ENCODE data around the gene GJD2.

GJD2 gene

DNA sequence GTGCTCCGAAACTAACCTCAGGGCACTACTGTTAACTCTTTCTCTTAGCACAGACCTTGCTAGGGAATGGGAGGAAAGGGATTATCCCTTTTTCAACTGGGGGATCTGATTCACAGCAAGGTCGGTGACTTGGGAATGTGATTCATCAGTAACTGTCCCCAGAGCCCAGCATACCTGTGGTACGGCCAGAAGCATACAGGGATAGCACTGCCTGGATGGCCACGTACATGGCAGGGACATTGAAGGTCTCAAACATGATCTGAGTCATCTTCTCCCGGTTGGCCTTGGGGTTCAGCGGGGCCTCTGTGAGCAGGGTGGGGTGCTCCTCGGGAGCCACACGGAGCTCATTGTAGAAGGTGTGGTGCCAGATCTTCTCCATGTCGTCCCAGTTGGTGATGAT, 38.3 kb upstream of the GJD2 start:
- DNase-seq (ENCODE audit: low read depth in 1 of 2, low spot score in 1 of 2): no peak
- no peak overlapping the region for H3K27ac ChIP-seq (replicated peaks)
- TF ChIP-seq POLR2AphosphoS5 (IDR thresholded peaks at IDR 0.05; ENCODE audit: low read depth) (no peak), GABPA (IDR thresholded peaks at IDR 0.05; ENCODE audit: low read depth) (no peak), SPI1 (IDR thresholded peaks at IDR 0.05; ENCODE audit: borderline replicate concordance, low read depth) (no peak)
- TF ChIP-seq, protein P1, sequence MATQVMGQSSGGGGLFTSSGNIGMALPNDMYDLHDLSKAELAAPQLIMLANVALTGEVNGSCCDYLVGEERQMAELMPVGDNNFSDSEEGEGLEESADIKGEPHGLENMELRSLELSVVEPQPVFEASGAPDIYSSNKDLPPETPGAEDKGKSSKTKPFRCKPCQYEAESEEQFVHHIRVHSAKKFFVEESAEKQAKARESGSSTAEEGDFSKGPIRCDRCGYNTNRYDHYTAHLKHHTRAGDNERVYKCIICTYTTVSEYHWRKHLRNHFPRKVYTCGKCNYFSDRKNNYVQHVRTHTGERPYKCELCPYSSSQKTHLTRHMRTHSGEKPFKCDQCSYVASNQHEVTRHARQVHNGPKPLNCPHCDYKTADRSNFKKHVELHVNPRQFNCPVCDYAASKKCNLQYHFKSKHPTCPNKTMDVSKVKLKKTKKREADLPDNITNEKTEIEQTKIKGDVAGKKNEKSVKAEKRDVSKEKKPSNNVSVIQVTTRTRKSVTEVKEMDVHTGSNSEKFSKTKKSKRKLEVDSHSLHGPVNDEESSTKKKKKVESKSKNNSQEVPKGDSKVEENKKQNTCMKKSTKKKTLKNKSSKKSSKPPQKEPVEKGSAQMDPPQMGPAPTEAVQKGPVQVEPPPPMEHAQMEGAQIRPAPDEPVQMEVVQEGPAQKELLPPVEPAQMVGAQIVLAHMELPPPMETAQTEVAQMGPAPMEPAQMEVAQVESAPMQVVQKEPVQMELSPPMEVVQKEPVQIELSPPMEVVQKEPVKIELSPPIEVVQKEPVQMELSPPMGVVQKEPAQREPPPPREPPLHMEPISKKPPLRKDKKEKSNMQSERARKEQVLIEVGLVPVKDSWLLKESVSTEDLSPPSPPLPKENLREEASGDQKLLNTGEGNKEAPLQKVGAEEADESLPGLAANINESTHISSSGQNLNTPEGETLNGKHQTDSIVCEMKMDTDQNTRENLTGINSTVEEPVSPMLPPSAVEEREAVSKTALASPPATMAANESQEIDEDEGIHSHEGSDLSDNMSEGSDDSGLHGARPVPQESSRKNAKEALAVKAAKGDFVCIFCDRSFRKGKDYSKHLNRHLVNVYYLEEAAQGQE (IDR thresholded peaks at IDR 0.05; ENCODE audit: insufficient replicate concordance, low read depth): no peak
- TF ChIP-seq, protein P2, sequence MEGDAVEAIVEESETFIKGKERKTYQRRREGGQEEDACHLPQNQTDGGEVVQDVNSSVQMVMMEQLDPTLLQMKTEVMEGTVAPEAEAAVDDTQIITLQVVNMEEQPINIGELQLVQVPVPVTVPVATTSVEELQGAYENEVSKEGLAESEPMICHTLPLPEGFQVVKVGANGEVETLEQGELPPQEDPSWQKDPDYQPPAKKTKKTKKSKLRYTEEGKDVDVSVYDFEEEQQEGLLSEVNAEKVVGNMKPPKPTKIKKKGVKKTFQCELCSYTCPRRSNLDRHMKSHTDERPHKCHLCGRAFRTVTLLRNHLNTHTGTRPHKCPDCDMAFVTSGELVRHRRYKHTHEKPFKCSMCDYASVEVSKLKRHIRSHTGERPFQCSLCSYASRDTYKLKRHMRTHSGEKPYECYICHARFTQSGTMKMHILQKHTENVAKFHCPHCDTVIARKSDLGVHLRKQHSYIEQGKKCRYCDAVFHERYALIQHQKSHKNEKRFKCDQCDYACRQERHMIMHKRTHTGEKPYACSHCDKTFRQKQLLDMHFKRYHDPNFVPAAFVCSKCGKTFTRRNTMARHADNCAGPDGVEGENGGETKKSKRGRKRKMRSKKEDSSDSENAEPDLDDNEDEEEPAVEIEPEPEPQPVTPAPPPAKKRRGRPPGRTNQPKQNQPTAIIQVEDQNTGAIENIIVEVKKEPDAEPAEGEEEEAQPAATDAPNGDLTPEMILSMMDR (IDR thresholded peaks at IDR 0.05; ENCODE audit: insufficient read depth, low read length): no peak
- peaks cover 20% of the 10 kb centered on the region for H3K27me3 ChIP-seq (ENCODE audit: insufficient read depth, poor library complexity, severe bottlenecking)
- no peak overlapping the region for H3K4me3 ChIP-seq (replicated peaks; ENCODE audit: insufficient read depth, low read length)

DNA sequence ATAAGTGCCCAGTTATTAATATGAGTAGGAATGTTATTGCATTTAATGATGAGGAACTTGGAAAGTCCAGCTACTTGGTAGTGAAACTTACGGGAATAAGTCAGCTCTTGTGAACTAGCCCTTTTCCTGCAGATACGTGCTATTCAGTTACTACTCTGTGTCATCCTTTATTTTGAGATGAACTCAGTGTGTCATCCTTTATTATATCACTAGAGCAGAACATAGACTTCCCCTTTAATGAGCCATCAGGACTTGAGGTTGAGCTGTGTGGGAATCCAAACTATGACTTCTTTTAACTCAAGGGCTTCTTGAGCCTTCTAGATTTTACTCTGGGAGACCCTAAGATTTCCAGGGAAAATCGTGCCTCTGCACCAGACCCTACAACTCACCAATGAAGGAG, 36.9 kb upstream of the GJD2 start:
- H3K27me3 ChIP-seq (ENCODE audit: insufficient read depth, poor library complexity, severe bottlenecking): peaks cover 17% of the 10 kb centered on the region
- H3K27ac ChIP-seq (replicated peaks): no peak overlapping the region
- TF ChIP-seq SPI1 (IDR thresholded peaks at IDR 0.05; ENCODE audit: borderline replicate concordance, low read depth): no peak
- DNase-seq (ENCODE audit: low read depth in 1 of 2, low spot score in 1 of 2): no peak
- H3K4me3 ChIP-seq (replicated peaks; ENCODE audit: insufficient read depth, low read length): no peak overlapping the region

DNA sequence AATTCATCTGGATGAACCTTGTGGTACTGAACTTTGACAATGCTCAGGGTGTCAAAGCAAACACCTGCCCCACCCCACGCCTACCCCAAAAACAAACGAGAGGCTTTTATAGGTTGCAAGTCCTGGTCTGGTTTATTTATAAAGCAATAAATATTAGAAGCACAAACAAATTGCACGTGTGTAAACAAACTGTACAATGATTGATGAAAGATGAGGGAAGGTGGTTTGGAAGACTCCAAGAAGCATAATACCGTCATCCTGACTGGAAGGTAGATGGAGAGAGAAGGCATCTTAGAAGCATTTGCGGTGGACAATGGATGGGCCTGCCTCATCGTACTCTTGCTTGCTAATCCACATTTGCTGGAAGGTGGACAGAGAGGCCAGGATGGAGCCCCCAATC, 35.3 kb upstream of the GJD2 start:
- TF ChIP-seq, protein P2 (IDR thresholded peaks at IDR 0.05; ENCODE audit: insufficient read depth, low read length): no peak
- TF ChIP-seq, protein P1 (IDR thresholded peaks at IDR 0.05; ENCODE audit: insufficient replicate concordance, low read depth): no peak
- no peak for TF ChIP-seq POLR2AphosphoS5 (IDR thresholded peaks at IDR 0.05; ENCODE audit: low read depth)
- no peak for TF ChIP-seq GABPA (IDR thresholded peaks at IDR 0.05; ENCODE audit: low read depth)
- Histone ChIP-seq H3K27ac (replicated peaks) (no peak overlapping the region), H3K4me3 (replicated peaks; ENCODE audit: insufficient read depth, low read length) (no peak overlapping the region), H3K27me3 (ENCODE audit: insufficient read depth, poor library complexity, severe bottlenecking) (peaks cover 7% of the 10 kb centered on the region)
- no peak for DNase-seq (ENCODE audit: low read depth in 1 of 2, low spot score in 1 of 2)

DNA sequence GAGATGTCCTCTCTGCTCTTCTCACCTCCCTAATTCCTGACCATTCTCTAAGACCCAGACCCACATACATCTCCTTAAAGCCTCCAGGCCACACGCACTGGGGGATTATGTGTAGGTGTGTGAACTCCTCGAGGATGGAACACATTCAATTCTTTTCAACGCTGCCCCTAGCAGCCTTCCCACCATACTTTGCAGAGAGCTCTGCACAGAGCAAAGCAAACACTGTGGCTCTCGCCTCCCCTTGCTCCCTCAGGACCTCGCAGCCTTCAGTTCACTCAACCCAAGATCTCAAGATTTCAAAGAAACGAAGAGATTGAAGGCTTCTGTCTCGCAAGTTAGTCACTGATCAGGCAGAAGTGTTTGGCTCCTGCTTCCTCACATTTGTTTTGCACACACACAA, 34.5 kb upstream of the GJD2 start:
- TF ChIP-seq GABPA (IDR thresholded peaks at IDR 0.05; ENCODE audit: low read depth) (no peak), SPI1 (IDR thresholded peaks at IDR 0.05; ENCODE audit: borderline replicate concordance, low read depth) (no peak)
- TF ChIP-seq, protein P1 (IDR thresholded peaks at IDR 0.05; ENCODE audit: insufficient replicate concordance, low read depth): no peak
- TF ChIP-seq, protein P2 (IDR thresholded peaks at IDR 0.05; ENCODE audit: insufficient read depth, low read length): no peak
- no peak overlapping the region for H3K27ac ChIP-seq (replicated peaks)
- no peak for DNase-seq (ENCODE audit: low read depth in 1 of 2, low spot score in 1 of 2)

More for the DNA sequence above, 34.5 kb upstream of the GJD2 start:
- peaks cover 5% of the 10 kb centered on the region for H3K27me3 ChIP-seq (ENCODE audit: insufficient read depth, poor library complexity, severe bottlenecking)
- no peak overlapping the region for H3K4me3 ChIP-seq (replicated peaks; ENCODE audit: insufficient read depth, low read length)
